Adrenal gland (tissue), 12 donors: Measurements from ENCODE around the gene PRKN. TPM values are rescaled to one million over a fixed set of nuclear protein-coding genes. Genes with fewer than 3 reads are reported as not detected.

Source experiments
- DNase-seq, 7 donors: peaks; one replicate each; pipeline ENCODE4 v3.0.0-alpha.2; 2019 to 2020
- H3K27ac ChIP-seq, 5 donors: fragments of 200-600 bp; sonication (generic) in 4 of 5; 1 replicate in 3 of 5; 2 replicates in 2 of 5; pipeline versions ENCODE4 v1.5.1 to v1.8.0; 2016 to 2020; ENCODE audit warnings: mild to moderate bottlenecking in 1 of 5
- H3K27me3 ChIP-seq: fragments of 200-600 bp; 2 replicates; pipeline ENCODE4 v1.8.0; 2021
- H3K36me3 ChIP-seq, 2 donors: fragments of 200-600 bp; replicated peaks in 1 of 2; 1 replicate in 1 of 2; 2 replicates in 1 of 2; pipeline versions ENCODE4 v1.5.1 to v1.8.0; 2018 to 2022
- H3K4me1 ChIP-seq, 2 donors: fragments of 200-600 bp; replicated peaks in 1 of 2; 1 replicate in 1 of 2; 2 replicates in 1 of 2; pipeline versions ENCODE4 v1.5.1 to v1.8.0; 2018 to 2021
- H3K4me3 ChIP-seq, 4 donors: fragments of 200-600 bp; sonication (generic) in 3 of 4; one replicate each; pipeline ENCODE4 v1.5.1; 2016 to 2018
- H3K9me3 ChIP-seq, 3 donors: fragments of 200-600 bp; sonication (generic) in 1 of 3; replicated peaks in 1 of 3; 1 replicate in 2 of 3; 2 replicates in 1 of 3; pipeline versions ENCODE4 v1.5.1 to v1.8.0; 2016 to 2021
- POLR2A ChIP-seq, 2 donors: fragments of 450-650 bp; IDR thresholded peaks; one replicate each; pipeline ENCODE4 v1.6.1; 2017; ENCODE audit warnings: antibody characterized with exemption in 2 of 2, mild to moderate bottlenecking in 2 of 2, moderate library complexity in 1 of 2
- WGBS, 4 donors: extraction: QIAGEN DNeasy Blood & Tissue Kit in 2 of 4; methylation state at CpG; one replicate each; pipeline versions ENCODE4 v1.1.5 to v1.1.7; 2013 to 2017; 5-methylcytosine and 5-hydroxymethylcytosine counted together
- intact Hi-C, 2 donors: fragments of 100-400 bp; cut with DNase I; formaldehyde crosslinking; loops; one replicate each; pipeline versions ENCODE4 v1.14.1 to v1.15.0; 2022 to 2023
- polyA plus RNA-seq, 3 donors: library from polyadenylated mRNA; stranded (reverse); fragments of 200-250 nt in 2 of 3; fragments of 350-450 nt in 1 of 3; fragmentation: Illumina TruSeq in 1 of 3; extraction: RNeasy Lipid Tissue Mini Kit (QIAGEN cat#74804) in 1 of 3; gene quantifications; one replicate each; pipeline ENCODE4 v1.2.3, GENCODE V29; 2013 to 2014
- total RNA-seq, 9 donors: library from RNA; depleted of rRNA in 4 of 9; stranded (reverse); fragments of >200 nt in 4 of 9; fragments of 120-200 nt in 1 of 9; fragmentation: NEBNext Ultra II Directional in 1 of 9; extraction: Animal tissue kit (Norgen Biotek cat#: 25700) in 1 of 9; gene quantifications; one replicate each; pipeline versions ENCODE4 v1.1.0 to v1.2.4, GENCODE V29; 2013 to 2023
- TF ChIP-seq, protein P1 (sequence below), 6 experiments: fragments of 450-650 bp in 4 of 6; fragments of 200-600 bp in 2 of 6; sonication (generic) in 1 of 6; IDR thresholded peaks; 1 replicate in 5 of 6; 2 replicates in 1 of 6; pipeline versions ENCODE4 v1.5.1 to v1.8.0; 2016 to 2021; ENCODE audit warnings: antibody characterized with exemption in 6 of 6, mild to moderate bottlenecking in 2 of 6, moderate library complexity in 1 of 6
- donor health status: healthy with polysubstance abuse.
- donor health status: Bipolar disorder and iron deficiency.
- donor health status: DM: yes; HTN: yes; CAD: no.
- donor health status: DM: no; HTN: no; CAD: no.
- donor health status: DM: no; HTN: no; CAD: no.
- donor health status: DM: yes; HTN: yes; CAD: no.

PRKN gene
- total and polyA plus RNA-seq, 12 donors: 1.9 to 159 (median 13.3) TPM

DNA sequence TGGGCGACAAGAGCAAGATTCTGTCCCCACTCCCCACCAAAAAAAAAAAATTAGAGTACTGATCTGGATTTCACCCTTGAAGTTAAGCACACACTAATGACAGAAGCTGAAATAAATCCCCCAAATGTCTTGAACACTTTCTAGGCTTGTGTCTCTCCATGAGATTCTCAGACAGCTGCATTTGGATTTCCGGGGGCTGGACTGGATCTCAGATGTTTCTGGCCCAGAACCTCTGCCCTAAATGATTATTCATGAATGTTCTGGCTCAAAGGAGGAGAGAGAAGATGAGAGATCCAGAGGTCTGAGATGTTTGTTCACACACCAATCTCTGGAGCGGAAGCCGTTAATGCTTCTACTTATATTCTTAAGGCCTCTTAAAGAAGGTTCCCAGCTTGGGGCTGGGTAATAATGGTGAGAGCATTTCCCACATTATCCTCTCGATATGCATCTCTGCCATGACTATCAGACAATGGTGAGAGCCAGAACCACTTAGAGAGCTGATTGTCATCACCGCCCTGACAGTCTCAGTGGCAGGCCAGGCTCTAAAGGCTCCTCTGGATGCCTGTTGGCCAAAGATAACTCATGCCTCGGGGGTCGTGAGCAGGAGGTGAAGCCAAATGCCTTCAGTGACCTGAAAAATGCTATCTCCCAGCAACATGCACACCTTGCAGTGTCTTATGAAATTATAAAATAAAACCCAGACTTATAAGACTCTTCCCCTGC lies 1325.8 kb downstream of the PRKN start:
- 81 to 88% (median 85%) methylated on average over 7 to 8 of the region's 8 CpGs for WGBS, 4 donors
- intact Hi-C loops: no loop called here

GRCh38 chr6:161400671-161401070 lies 1326.9 kb downstream of the PRKN start:
- intact Hi-C loops: no loop called here
- 60 to 70% (median 64%) methylated on average over 5 of the region's 5 CpGs for WGBS, 4 donors

More for the DNA sequence above, 1325.8 kb downstream of the PRKN start:
- H3K36me3 ChIP-seq: no peaks in the 10 kb centered on the region
- H3K4me1 ChIP-seq: no peaks in the 10 kb centered on the region
- H3K27me3 ChIP-seq: no peaks in the 10 kb centered on the region
- H3K4me3 ChIP-seq: no peak overlapping the region
- TF ChIP-seq, protein P1, sequence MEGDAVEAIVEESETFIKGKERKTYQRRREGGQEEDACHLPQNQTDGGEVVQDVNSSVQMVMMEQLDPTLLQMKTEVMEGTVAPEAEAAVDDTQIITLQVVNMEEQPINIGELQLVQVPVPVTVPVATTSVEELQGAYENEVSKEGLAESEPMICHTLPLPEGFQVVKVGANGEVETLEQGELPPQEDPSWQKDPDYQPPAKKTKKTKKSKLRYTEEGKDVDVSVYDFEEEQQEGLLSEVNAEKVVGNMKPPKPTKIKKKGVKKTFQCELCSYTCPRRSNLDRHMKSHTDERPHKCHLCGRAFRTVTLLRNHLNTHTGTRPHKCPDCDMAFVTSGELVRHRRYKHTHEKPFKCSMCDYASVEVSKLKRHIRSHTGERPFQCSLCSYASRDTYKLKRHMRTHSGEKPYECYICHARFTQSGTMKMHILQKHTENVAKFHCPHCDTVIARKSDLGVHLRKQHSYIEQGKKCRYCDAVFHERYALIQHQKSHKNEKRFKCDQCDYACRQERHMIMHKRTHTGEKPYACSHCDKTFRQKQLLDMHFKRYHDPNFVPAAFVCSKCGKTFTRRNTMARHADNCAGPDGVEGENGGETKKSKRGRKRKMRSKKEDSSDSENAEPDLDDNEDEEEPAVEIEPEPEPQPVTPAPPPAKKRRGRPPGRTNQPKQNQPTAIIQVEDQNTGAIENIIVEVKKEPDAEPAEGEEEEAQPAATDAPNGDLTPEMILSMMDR (IDR thresholded peaks at IDR 0.05): no peak
- no peak for TF ChIP-seq POLR2A (IDR thresholded peaks at IDR 0.05)
- H3K9me3 ChIP-seq: no peaks in the 10 kb centered on the region
- H3K27ac ChIP-seq: no peak overlapping the region
- DNase-seq: no peak

GRCh38 chr6:161396539-161396938 lies 1331.0 kb downstream of the PRKN start:
- H3K4me1 ChIP-seq: peaks cover 0 to 4% of the 10 kb centered on the region in 2 donors
- 92 to 98% (median 94%) methylated on average over 6 of the region's 6 CpGs for WGBS, 4 donors
- DNase-seq: no peak
- TF ChIP-seq POLR2A (IDR thresholded peaks at IDR 0.05): no peak
- TF ChIP-seq, protein P1 (IDR thresholded peaks at IDR 0.05): no peak
- H3K4me3 ChIP-seq: no peak overlapping the region
- intact Hi-C loops: no loop called here
- H3K36me3 ChIP-seq: no peaks in the 10 kb centered on the region
- no peaks in the 10 kb centered on the region for H3K27me3 ChIP-seq
- no peak overlapping the region for H3K27ac ChIP-seq
- no peaks in the 10 kb centered on the region for H3K9me3 ChIP-seq

More at GRCh38 chr6:161400671-161401070, 1326.9 kb downstream of the PRKN start:
- H3K27me3 ChIP-seq: no peaks in the 10 kb centered on the region
- DNase-seq: no peak
- no peaks in the 10 kb centered on the region for H3K9me3 ChIP-seq
- no peak overlapping the region for H3K27ac ChIP-seq
- no peaks in the 10 kb centered on the region for H3K4me1 ChIP-seq
- no peak overlapping the region for H3K4me3 ChIP-seq
- no peaks in the 10 kb centered on the region for H3K36me3 ChIP-seq
- TF ChIP-seq, protein P1 (IDR thresholded peaks at IDR 0.05): no peak
- TF ChIP-seq POLR2A (IDR thresholded peaks at IDR 0.05): no peak

GRCh38 chr6:161395716-161396231 lies 1331.8 kb downstream of the PRKN start:
- TF ChIP-seq, protein P1 (IDR thresholded peaks at IDR 0.05): no peak
- no peak for TF ChIP-seq POLR2A (IDR thresholded peaks at IDR 0.05)
- intact Hi-C loops: no loop called here
- Histone ChIP-seq H3K4me1 (peaks cover 0 to 4% of the 10 kb centered on the region in 2 donors), H3K27me3 (no peaks in the 10 kb centered on the region), H3K4me3 (no peak overlapping the region), H3K27ac (no peak overlapping the region), H3K36me3 (no peaks in the 10 kb centered on the region), H3K9me3 (no peaks in the 10 kb centered on the region)
- DNase-seq: no peak
- 85 to 93% (median 87%) methylated on average over 9 of the region's 9 CpGs for WGBS, 4 donors
